ENCODE data around the gene G6PC3. TPM values are rescaled to one million over a fixed set of nuclear protein-coding genes. Genes with fewer than 3 reads are reported as not detected.
"Not testable (repeated sequence)": the region's sequence is repeated elsewhere in the genome, so short reads cannot be mapped to it uniquely, and the experiment has no call there.

G6PC3 gene
- total RNA-seq, 1 experiment from 2014 or later = 89.4 TPM

DNA sequence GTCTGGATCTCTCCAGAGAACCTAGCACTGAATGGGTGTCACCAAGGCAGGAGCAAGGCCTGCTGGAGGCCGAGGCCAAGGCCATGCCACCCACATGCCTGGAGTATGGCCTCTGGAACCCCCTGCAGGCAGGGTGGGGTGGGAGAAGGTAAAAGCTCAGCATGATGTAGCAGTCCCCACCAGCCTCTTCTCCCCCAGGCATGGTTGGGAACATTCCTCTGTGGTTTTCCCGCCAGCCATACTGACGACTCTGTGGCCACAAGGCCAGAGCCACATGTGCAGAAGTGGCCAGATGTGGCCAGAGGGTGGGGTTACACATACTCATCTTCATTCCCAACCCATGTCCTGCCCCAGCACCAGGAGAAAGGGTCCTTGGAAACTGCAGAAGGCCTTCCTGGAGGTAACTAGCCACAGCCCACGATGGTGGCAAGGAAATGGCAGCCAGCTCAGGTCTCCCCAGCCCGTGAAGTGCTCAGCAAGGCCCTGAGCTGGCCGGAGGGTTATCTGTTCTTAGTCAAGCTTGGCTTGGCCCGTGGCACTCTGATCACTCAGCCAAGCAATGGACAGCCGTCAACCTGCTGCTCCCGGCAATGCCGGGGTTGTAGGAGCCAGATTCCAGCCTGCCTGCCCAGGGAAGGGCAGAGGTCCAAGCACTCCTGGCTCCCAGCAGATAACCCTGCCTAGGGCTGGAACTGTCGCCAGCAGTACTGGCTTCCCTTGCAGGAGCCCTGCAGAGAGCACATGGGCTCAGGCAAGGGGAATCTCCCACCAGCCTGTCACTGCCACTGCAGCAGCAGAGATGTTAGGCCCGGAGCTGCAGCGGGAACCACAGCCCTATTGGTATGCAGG is 26.8 kb downstream of the G6PC3 start:
- DNase-seq (ENCODE audit: unreplicated experiment) = no peak
- TF ChIP-seq, protein P1, sequence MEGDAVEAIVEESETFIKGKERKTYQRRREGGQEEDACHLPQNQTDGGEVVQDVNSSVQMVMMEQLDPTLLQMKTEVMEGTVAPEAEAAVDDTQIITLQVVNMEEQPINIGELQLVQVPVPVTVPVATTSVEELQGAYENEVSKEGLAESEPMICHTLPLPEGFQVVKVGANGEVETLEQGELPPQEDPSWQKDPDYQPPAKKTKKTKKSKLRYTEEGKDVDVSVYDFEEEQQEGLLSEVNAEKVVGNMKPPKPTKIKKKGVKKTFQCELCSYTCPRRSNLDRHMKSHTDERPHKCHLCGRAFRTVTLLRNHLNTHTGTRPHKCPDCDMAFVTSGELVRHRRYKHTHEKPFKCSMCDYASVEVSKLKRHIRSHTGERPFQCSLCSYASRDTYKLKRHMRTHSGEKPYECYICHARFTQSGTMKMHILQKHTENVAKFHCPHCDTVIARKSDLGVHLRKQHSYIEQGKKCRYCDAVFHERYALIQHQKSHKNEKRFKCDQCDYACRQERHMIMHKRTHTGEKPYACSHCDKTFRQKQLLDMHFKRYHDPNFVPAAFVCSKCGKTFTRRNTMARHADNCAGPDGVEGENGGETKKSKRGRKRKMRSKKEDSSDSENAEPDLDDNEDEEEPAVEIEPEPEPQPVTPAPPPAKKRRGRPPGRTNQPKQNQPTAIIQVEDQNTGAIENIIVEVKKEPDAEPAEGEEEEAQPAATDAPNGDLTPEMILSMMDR (IDR thresholded peaks at IDR 0.05; ENCODE audit: unreplicated experiment) = no peak
- ChIA-PET CTCF (interaction anchor here (0.6 to 0.9 kb wide), 4 partner anchors 9 to 879 kb away, joined by 3 to 4 read pairs (median 3); no protein-coding TSS in a partner anchor), POLR2A (interaction anchor here (0.7 kb wide), 1 partner anchor 24 kb away, joined by 3 read pairs; no protein-coding TSS in a partner anchor)
- Mint-ChIP-seq H3K27ac (ENCODE audit: low read depth, unreplicated experiment) (no peak overlapping the region), H3K9me3 (ENCODE audit: unreplicated experiment) (no peaks in the 10 kb centered on the region), H3K36me3 (ENCODE audit: insufficient read depth, unreplicated experiment) (peaks cover 6% of the 10 kb centered on the region), H3K27me3 (ENCODE audit: insufficient read depth, unreplicated experiment) (no peaks in the 10 kb centered on the region), H3K4me1 (ENCODE audit: insufficient read depth, unreplicated experiment) (peaks cover 11% of the 10 kb centered on the region), H3K4me3 (ENCODE audit: unreplicated experiment) (no peak overlapping the region)
- no TSS peak for BruUV-seq (replicated peaks)
- intact Hi-C loops (cut with micrococcal nuclease) = no loop called here

DNA sequence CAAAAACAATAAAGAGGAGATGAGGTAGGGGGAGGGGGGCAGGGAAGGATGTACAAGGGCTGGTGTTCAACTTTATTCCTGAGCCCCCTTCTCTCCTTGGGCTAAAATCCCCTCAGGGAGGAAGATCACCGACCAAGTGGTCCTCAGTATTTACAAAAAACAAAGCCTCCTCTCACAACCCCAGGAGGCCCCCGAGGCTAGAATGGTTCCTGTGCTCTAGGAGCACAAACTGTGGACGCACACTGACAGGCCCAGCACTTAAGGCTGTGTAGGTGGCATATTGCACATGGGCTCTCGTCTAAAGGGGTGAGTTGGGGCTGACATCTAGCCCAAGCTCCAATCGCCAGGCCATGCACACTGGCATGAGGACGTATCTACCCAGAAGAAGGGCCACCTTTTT is 31.3 kb downstream of the G6PC3 start:
- H3K9me3 Mint-ChIP-seq (ENCODE audit: unreplicated experiment); BruUV-seq (replicated peaks); H3K27me3 Mint-ChIP-seq (ENCODE audit: insufficient read depth, unreplicated experiment); DNase-seq (ENCODE audit: unreplicated experiment); H3K4me3 Mint-ChIP-seq (ENCODE audit: unreplicated experiment); H3K4me1 Mint-ChIP-seq (ENCODE audit: insufficient read depth, unreplicated experiment); intact Hi-C loops (cut with micrococcal nuclease); H3K27ac Mint-ChIP-seq (ENCODE audit: low read depth, unreplicated experiment): not testable (repeated sequence)
- CTCF ChIA-PET = interaction anchor here (0.7 kb wide), 1 partner anchor 163 kb away, joined by 3 read pairs; no protein-coding TSS in a partner anchor
- peaks cover 11% of the 10 kb centered on the region for H3K36me3 Mint-ChIP-seq (ENCODE audit: insufficient read depth, unreplicated experiment)
- POLR2A ChIA-PET = interaction anchor here (0.6 kb wide), 1 partner anchor 37 kb away, joined by 3 read pairs; no protein-coding TSS in a partner anchor

- H3K36me3 Mint-ChIP-seq (ENCODE audit: insufficient read depth, unreplicated experiment) = peaks cover 9% of the 10 kb centered on the region
- no peak for DNase-seq (ENCODE audit: unreplicated experiment)
- BruUV-seq (replicated peaks) = no TSS peak
- H3K4me1 Mint-ChIP-seq (ENCODE audit: insufficient read depth, unreplicated experiment) = peaks cover 9% of the 10 kb centered on the region
- no peaks in the 10 kb centered on the region for H3K27me3 Mint-ChIP-seq (ENCODE audit: insufficient read depth, unreplicated experiment)
- no peak overlapping the region for H3K4me3 Mint-ChIP-seq (ENCODE audit: unreplicated experiment)
- CTCF ChIA-PET = interaction anchor here (0.8 kb wide), 1 partner anchor 19 kb away, joined by 4 read pairs; no protein-coding TSS in a partner anchor
- intact Hi-C loops (cut with micrococcal nuclease) = no loop called here
- TF ChIP-seq, protein P1 (IDR thresholded peaks at IDR 0.05; ENCODE audit: unreplicated experiment) = no peak
- POLR2A ChIA-PET = interaction anchor here (0.6 kb wide), 1 partner anchor 16 kb away, joined by 3 read pairs; no protein-coding TSS in a partner anchor
- H3K9me3 Mint-ChIP-seq (ENCODE audit: unreplicated experiment) = no peaks in the 10 kb centered on the region
- no peak overlapping the region for H3K27ac Mint-ChIP-seq (ENCODE audit: low read depth, unreplicated experiment)
Measured at GRCh38 chr17:44102849-44103622, 32.5 kb downstream of the G6PC3 start.

DNA sequence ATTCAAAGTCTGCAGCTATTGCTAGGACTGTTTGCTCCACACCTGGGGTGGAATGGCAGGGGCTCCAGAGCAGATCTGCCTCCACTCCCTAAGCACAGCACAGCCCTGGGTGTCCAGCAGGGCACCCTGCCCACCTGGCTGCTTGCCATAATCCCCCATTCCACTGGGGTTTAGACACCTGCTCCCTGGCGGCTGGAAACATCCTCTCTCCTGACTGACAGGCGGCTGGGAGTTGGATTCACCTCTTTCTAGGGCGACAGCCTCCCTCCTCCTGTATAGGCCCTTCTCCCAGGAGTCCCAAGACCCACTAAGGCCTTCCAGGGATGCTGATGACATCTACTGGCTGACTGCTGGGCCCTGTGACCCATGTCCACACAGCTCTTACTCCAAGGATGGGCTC is 34.9 kb downstream of the G6PC3 start:
- ChIA-PET POLR2A (no interaction called here), CTCF (interaction anchor here (1.1 kb wide), 1 partner anchor 10 kb away, joined by 3 read pairs; no protein-coding TSS in a partner anchor)
- Mint-ChIP-seq H3K27ac (ENCODE audit: low read depth, unreplicated experiment) (no peak overlapping the region), H3K27me3 (ENCODE audit: insufficient read depth, unreplicated experiment) (no peaks in the 10 kb centered on the region), H3K4me3 (ENCODE audit: unreplicated experiment) (no peak overlapping the region), H3K9me3 (ENCODE audit: unreplicated experiment) (no peaks in the 10 kb centered on the region), H3K36me3 (ENCODE audit: insufficient read depth, unreplicated experiment) (peaks cover 11% of the 10 kb centered on the region), H3K4me1 (ENCODE audit: insufficient read depth, unreplicated experiment) (peaks cover 11% of the 10 kb centered on the region)
- no TSS peak for BruUV-seq (replicated peaks)
- TF ChIP-seq, protein P1 (IDR thresholded peaks at IDR 0.05; ENCODE audit: unreplicated experiment) = no peak
- DNase-seq (ENCODE audit: unreplicated experiment) = no peak
- intact Hi-C loops (cut with micrococcal nuclease) = no loop called here
